HepG2 (cell line): ENCODE measurements around the gene TBC1D4. TPM values are rescaled to one million over a fixed set of nuclear protein-coding genes. Genes with fewer than 3 reads are reported as not detected.

Source experiments
- CHD2 ChIP-seq: IDR thresholded peaks from 2 replicates; pipeline ENCODE4 v1.6.1; 2011; ENCODE audit warnings: low read depth, low read length, improper control_type of control experiment
- DR1 ChIP-seq: sonication (generic); formaldehyde crosslinking; IDR thresholded peaks from 2 replicates; pipeline ENCODE4 v1.8.0; 2021; ENCODE audit warnings: mild to moderate bottlenecking, missing genetic modification reagents, inconsistent platforms
- ERF ChIP-seq: IDR thresholded peaks from 2 replicates; pipeline ENCODE4 v1.6.1; 2018; ENCODE audit warnings: missing biosample characterization, missing genetic modification reagents
- FLYWCH1 ChIP-seq: sonication (generic); formaldehyde crosslinking; IDR thresholded peaks from 2 replicates; pipeline ENCODE4 v1.8.1; 2023; ENCODE audit warnings: mild to moderate bottlenecking, missing genetic modification reagents
- GTF3A ChIP-seq: sonication (generic); formaldehyde crosslinking; conservative IDR thresholded peaks from 2 replicates; pipeline ENCODE4 v1.4.0; 2020; ENCODE audit warnings: mild to moderate bottlenecking, missing genetic modification reagents
- HNRNPUL1 ChIP-seq: fragments of 200-400 bp; formaldehyde crosslinking; IDR thresholded peaks from 2 replicates; pipeline ENCODE4 v1.6.1; 2017; ENCODE audit warnings: low read depth, mild to moderate bottlenecking, low read length, moderate library complexity
- HOXD1 ChIP-seq: sonication (generic); formaldehyde crosslinking; IDR thresholded peaks from 2 replicates; pipeline ENCODE4 v1.5.0; 2020; ENCODE audit warnings: missing genetic modification reagents
- MTERF4 ChIP-seq: sonication (generic); formaldehyde crosslinking; IDR thresholded peaks from 2 replicates; pipeline ENCODE4 v1.8.0; 2023; ENCODE audit warnings: mild to moderate bottlenecking, missing genetic modification reagents
- MXD4 ChIP-seq: IDR thresholded peaks from 2 replicates; pipeline ENCODE4 v1.6.1; 2016; ENCODE audit warnings: mild to moderate bottlenecking, missing biosample characterization, missing genetic modification reagents
- PPARG ChIP-seq: conservative IDR thresholded peaks from 2 replicates; pipeline ENCODE4 v1.6.1; 2016; ENCODE audit warnings: missing biosample characterization, missing genetic modification reagents
- SETDB1 ChIP-seq: sonication (generic); formaldehyde crosslinking; IDR thresholded peaks from 2 replicates; pipeline ENCODE4 v1.5.1; 2020; ENCODE audit warnings: missing genetic modification reagents, mild to moderate bottlenecking, borderline replicate concordance
- TAF1 ChIP-seq: sonication (generic); formaldehyde crosslinking; IDR thresholded peaks from 2 replicates; pipeline ENCODE4 v1.4.0; 2020; ENCODE audit warnings: missing genetic modification reagents
- TSC22D2 ChIP-seq: sonication (generic); formaldehyde crosslinking; IDR thresholded peaks from 2 replicates; pipeline ENCODE4 v1.5.1; 2020; ENCODE audit warnings: missing genetic modification reagents, mild to moderate bottlenecking, borderline replicate concordance
- ZBTB1 ChIP-seq: sonication (generic); formaldehyde crosslinking; IDR thresholded peaks from 2 replicates; pipeline ENCODE4 v1.4.0; 2020; ENCODE audit warnings: missing genetic modification reagents, borderline replicate concordance
- ZBTB43 ChIP-seq: sonication (generic); formaldehyde crosslinking; conservative IDR thresholded peaks from 2 replicates; pipeline ENCODE4 v1.4.0; 2020; ENCODE audit warnings: missing genetic modification reagents
- ZBTB49 ChIP-seq: sonication (generic); formaldehyde crosslinking; IDR thresholded peaks from 2 replicates; pipeline ENCODE4 v1.4.0; 2020; ENCODE audit warnings: missing genetic modification reagents, borderline replicate concordance
- ZGPAT ChIP-seq: IDR thresholded peaks from 2 replicates; pipeline ENCODE4 v1.6.1; 2016; ENCODE audit warnings: mild to moderate bottlenecking
- ZNF274 ChIP-seq: sonication (generic); formaldehyde crosslinking; IDR thresholded peaks from 2 replicates; pipeline ENCODE4 v1.5.1; 2020; ENCODE audit warnings: mild to moderate bottlenecking, missing genetic modification reagents
- ZNF430 ChIP-seq: sonication (generic); formaldehyde crosslinking; IDR thresholded peaks from 2 replicates; pipeline ENCODE4 v1.9.0; 2021; ENCODE audit warnings: mild to moderate bottlenecking, missing genetic modification reagents
- ZNF614 ChIP-seq: IDR thresholded peaks from 2 replicates; pipeline ENCODE4 v1.6.1; 2018; ENCODE audit warnings: missing biosample characterization, missing genetic modification reagents, inconsistent platforms, borderline replicate concordance
- ZNF704 ChIP-seq: sonication (generic); formaldehyde crosslinking; IDR thresholded peaks from 2 replicates; pipeline ENCODE4 v1.8.1; 2023; ENCODE audit warnings: mild to moderate bottlenecking, inconsistent platforms, moderate library complexity, missing genetic modification reagents, borderline replicate concordance
- ZSCAN9 ChIP-seq: IDR thresholded peaks from 2 replicates; pipeline ENCODE4 v1.6.1; 2016; ENCODE audit warnings: borderline replicate concordance
- polyA plus RNA-seq, 8 experiments: library from polyadenylated mRNA; depleted of rRNA in 3 of 8; stranded (reverse) in 7 of 8; unstranded in 1 of 8; fragments of >200 nt; fragmentation: Illumina TruSeq in 4 of 8; extraction: Trizol in 4 of 8; gene quantifications; 2 replicates each; pipeline versions ENCODE4 v1.2.1 to v1.2.3, GENCODE V29; 2011 to 2016; ENCODE audit warnings: low read depth in 4 of 8, missing spikeins in 1 of 8, mixed read lengths in 1 of 8; ENCODE audit not compliant: insufficient read depth in 1 of 8
- total RNA-seq, 5 experiments: library from RNA; depleted of rRNA; stranded (reverse); fragments of >200 nt; fragmentation: Illumina TruSeq; extraction: Trizol; gene quantifications; 2 replicates each; pipeline ENCODE4 v1.2.3, GENCODE V29; 2016; ENCODE audit warnings: low read depth in 1 of 5

Gene TBC1D4
- total and polyA plus RNA-seq, 2 of the 13 experiments (the other 11 are each of a cell fraction or from before 2014, with no cell fraction given), result 35.9 to 64.4 TPM

- TF ChIP-seq MXD4 (CRISPR knock-in tag) (peak; percentile 41; the same call in 1 of the 2 replicates), FLYWCH1 (CRISPR knock-in tag) (peak; percentile 44; the same call in 1 of the 2 replicates), HNRNPUL1 (no peak), ZNF614 (peak; percentile 83), ZGPAT (peak; percentile 70; the same call in 1 of the 2 replicates), DR1 (CRISPR knock-in tag) (no peak), CHD2 (no peak), ZSCAN9 (CRISPR knock-in tag) (peak; percentile 49; the same call in 1 of the 2 replicates), ZBTB49 (CRISPR knock-in tag) (no peak), ZBTB43 (CRISPR knock-in tag) (0 out of 2 replicates have a peak, but pooled peaks have one; percentile 5), TAF1 (peak; percentile 70; the same call in 1 of the 2 replicates), SETDB1 (CRISPR knock-in tag) (no peak), ZNF704 (CRISPR knock-in tag) (no peak; the same call in 1 of the 2 replicates), TSC22D2 (CRISPR knock-in tag) (0 out of 2 replicates have a peak, but pooled peaks have one; percentile 29), PPARG (CRISPR knock-in tag) (peak; percentile 63), MTERF4 (CRISPR knock-in tag) (peak; percentile 34; the same call in 1 of the 2 replicates), ZNF274 (CRISPR knock-in tag) (0 out of 2 replicates have a peak, but pooled peaks have one; percentile 28), GTF3A (no peak), HOXD1 (no peak), ZNF430 (CRISPR knock-in tag) (no peak), ZBTB1 (CRISPR knock-in tag) (no peak), ERF (CRISPR knock-in tag) (peak; percentile 74; the same call in 1 of the 2 replicates)
Observed at GRCh38 chr13:75482070-75482819, at the start of gene TBC1D4 (continued).
